A673 (cell line): ENCODE measurements around the gene PRKAR1A. TPM values are rescaled to one million over a fixed set of nuclear protein-coding genes. Genes with fewer than 3 reads are reported as not detected.

Experiments used
- BruUV-seq: library from RNA; stranded (reverse); fragments of 400-500 nt; replicated peaks from 2 replicates; lab custom pipeline; 2021; lab: Mats Ljungman, UMichigan
- CTCF ChIA-PET: fragments of 300-600 bp; sonication (Branson Sonifier 250); formaldehyde crosslinking; loops from one replicate; lab custom pipeline; 2022; ENCODE audit warnings: antibody characterized with exemption; lab: Charles Lee
- POLR2A ChIA-PET: fragments of 300-600 bp; sonication (Branson Sonifier 250); formaldehyde crosslinking; loops from one replicate; lab custom pipeline; 2022; ENCODE audit warnings: antibody characterized with exemption; ENCODE audit not compliant: low non-redundant PET; lab: Charles Lee
- DNase-seq: peaks from one replicate; pipeline ENCODE4 v3.0.0-alpha.2; 2015; ENCODE audit warnings: low spot score
- H3K27ac ChIP-seq: fragments of 200-600 bp; sonication (generic); 2 replicates; pipeline ENCODE4 v1.5.1; 2016; ENCODE audit warnings: mixed run types, low read depth, mild to moderate bottlenecking, mixed read lengths, antibody characterized with exemption, low read length; ENCODE audit not compliant: poor library complexity, severe bottlenecking
- H3K27me3 ChIP-seq: fragments of 200-600 bp; sonication (generic); replicated peaks from 2 replicates; pipeline ENCODE4 v1.6.1; 2017; ENCODE audit warnings: mixed run types, low read depth, mild to moderate bottlenecking, mixed read lengths, antibody characterized with exemption, low read length; ENCODE audit not compliant: insufficient read depth, poor library complexity
- H3K36me3 ChIP-seq: fragments of 200-600 bp; sonication (generic); 2 replicates; pipeline ENCODE4 v1.6.1; 2016; ENCODE audit warnings: mixed run types, mild to moderate bottlenecking, mixed read lengths, antibody characterized with exemption, low read length; ENCODE audit not compliant: insufficient read depth, poor library complexity, severe bottlenecking
- H3K4me1 ChIP-seq: fragments of 200-600 bp; sonication (generic); 2 replicates; pipeline ENCODE4 v1.6.1; 2017; ENCODE audit warnings: mixed run types, mild to moderate bottlenecking, mixed read lengths, antibody characterized with exemption, low read length; ENCODE audit not compliant: insufficient read depth, poor library complexity, severe bottlenecking
- H3K4me3 ChIP-seq: fragments of 200-600 bp; sonication (generic); 2 replicates; pipeline ENCODE4 v1.5.1; 2016; ENCODE audit warnings: low read depth, mixed run types, mild to moderate bottlenecking, mixed read lengths, low read length; ENCODE audit not compliant: poor library complexity, severe bottlenecking
- H3K9me3 ChIP-seq: fragments of 200-600 bp; sonication (generic); 2 replicates; pipeline ENCODE4 v1.6.1; 2016; ENCODE audit warnings: mixed run types, low read depth, mild to moderate bottlenecking, mixed read lengths, antibody characterized with exemption, low read length; ENCODE audit not compliant: poor library complexity, severe bottlenecking
- EZH2 ChIP-seq: fragments of 200-600 bp; sonication (generic); IDR thresholded peaks from 2 replicates; pipeline ENCODE4 v1.6.1; 2017; ENCODE audit warnings: borderline replicate concordance, low read depth, mild to moderate bottlenecking, mixed read lengths, antibody characterized with exemption, low read length; ENCODE audit not compliant: poor library complexity, severe bottlenecking
- intact Hi-C: fragments of 100-400 bp; cut with micrococcal nuclease; formaldehyde crosslinking; loops from one replicate; pipeline ENCODE4 v1.10.0; 2022; ENCODE audit not compliant: unreplicated experiment
- total RNA-seq: library from RNA; stranded (reverse); gene quantifications from 2 replicates; pipeline ENCODE4 v1.2.3, GENCODE V29; 2021
- TF ChIP-seq, protein P1 (sequence below): fragments of 300-800, 200-600 bp; sonication (generic); conservative IDR thresholded peaks from 2 replicates; pipeline ENCODE4 v1.5.1; 2017; ENCODE audit warnings: low read depth, mild to moderate bottlenecking, antibody characterized with exemption, low read length, moderate library complexity, mixed read lengths

PRKAR1A gene
- total RNA-seq, 1 experiment from 2014 or later = 168 TPM

- no peak for TF ChIP-seq EZH2
- TF ChIP-seq, protein P1, sequence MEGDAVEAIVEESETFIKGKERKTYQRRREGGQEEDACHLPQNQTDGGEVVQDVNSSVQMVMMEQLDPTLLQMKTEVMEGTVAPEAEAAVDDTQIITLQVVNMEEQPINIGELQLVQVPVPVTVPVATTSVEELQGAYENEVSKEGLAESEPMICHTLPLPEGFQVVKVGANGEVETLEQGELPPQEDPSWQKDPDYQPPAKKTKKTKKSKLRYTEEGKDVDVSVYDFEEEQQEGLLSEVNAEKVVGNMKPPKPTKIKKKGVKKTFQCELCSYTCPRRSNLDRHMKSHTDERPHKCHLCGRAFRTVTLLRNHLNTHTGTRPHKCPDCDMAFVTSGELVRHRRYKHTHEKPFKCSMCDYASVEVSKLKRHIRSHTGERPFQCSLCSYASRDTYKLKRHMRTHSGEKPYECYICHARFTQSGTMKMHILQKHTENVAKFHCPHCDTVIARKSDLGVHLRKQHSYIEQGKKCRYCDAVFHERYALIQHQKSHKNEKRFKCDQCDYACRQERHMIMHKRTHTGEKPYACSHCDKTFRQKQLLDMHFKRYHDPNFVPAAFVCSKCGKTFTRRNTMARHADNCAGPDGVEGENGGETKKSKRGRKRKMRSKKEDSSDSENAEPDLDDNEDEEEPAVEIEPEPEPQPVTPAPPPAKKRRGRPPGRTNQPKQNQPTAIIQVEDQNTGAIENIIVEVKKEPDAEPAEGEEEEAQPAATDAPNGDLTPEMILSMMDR = no peak
- no peak for DNase-seq
- intact Hi-C loops = no loop called here
- Histone ChIP-seq H3K4me1 (no peaks in the 10 kb centered on the region), H3K36me3 (no peaks in the 10 kb centered on the region), H3K9me3 (no peaks in the 10 kb centered on the region), H3K27me3 (peaks cover 23% of the 10 kb centered on the region), H3K27ac (no peak overlapping the region), H3K4me3 (no peak overlapping the region)
- BruUV-seq = no TSS peak
- POLR2A ChIA-PET = no interaction called here
- CTCF ChIA-PET = no interaction called here
Observed at GRCh38 chr17:68482576-68483041, 29.6 kb upstream of the PRKAR1A start.

DNA sequence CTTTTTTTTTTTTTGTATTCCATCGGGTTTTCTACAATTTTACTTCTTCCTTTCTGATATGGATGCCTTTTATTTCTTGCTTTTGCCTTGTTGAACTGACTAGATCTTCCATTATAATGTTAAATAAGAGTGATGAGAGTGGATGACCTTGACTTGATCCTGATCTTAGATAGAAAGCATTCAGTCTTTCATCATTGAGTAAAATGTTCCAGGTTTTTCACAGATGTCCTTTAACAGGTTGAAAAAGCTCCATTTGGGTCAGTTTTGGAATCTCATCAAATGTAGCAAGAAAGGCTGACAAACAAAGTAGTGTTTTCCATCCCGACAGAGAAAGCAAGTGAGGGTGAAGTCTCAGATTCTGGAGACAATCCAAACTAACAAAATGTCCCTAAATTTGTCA, 27.8 kb upstream of the PRKAR1A start:
- intact Hi-C loops = no loop called here
- CTCF ChIA-PET = no interaction called here
- Histone ChIP-seq H3K36me3 (no peaks in the 10 kb centered on the region), H3K27me3 (peaks cover 23% of the 10 kb centered on the region), H3K9me3 (no peaks in the 10 kb centered on the region), H3K4me1 (no peaks in the 10 kb centered on the region), H3K4me3 (no peak overlapping the region), H3K27ac (no peak overlapping the region)
- TF ChIP-seq, protein P1 = no peak
- TF ChIP-seq EZH2 = no peak
- DNase-seq = no peak
- BruUV-seq = no TSS peak
- POLR2A ChIA-PET = no interaction called here

DNA sequence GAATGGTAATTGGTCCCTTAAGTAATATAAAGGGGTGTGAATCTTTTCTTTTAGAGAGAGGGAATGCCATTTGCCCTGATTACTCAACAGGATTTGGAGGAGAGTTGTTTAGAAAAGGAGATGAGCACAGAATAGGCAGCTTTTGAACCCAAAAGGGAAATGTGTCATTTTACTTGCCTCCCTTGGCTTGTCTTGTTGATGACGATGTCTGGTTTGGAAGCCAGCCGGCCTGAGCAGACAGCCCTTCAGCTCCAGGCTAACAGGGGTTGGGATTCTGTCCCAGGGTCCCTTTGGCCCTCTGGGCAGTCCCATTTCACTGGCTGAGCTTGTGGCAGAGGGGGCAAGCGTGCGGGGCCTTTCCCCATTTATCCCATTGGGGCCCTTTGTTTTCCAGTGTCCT, 22.3 kb upstream of the PRKAR1A start:
- H3K27ac ChIP-seq = no peak overlapping the region
- POLR2A ChIA-PET = no interaction called here
- CTCF ChIA-PET = no interaction called here
- peaks cover 12% of the 10 kb centered on the region for H3K27me3 ChIP-seq
- H3K36me3 ChIP-seq = no peaks in the 10 kb centered on the region
- DNase-seq = no peak
- no TSS peak for BruUV-seq
- intact Hi-C loops = no loop called here
- TF ChIP-seq EZH2 = no peak
- TF ChIP-seq, protein P1 = no peak
- H3K9me3 ChIP-seq = no peaks in the 10 kb centered on the region
- no peak overlapping the region for H3K4me3 ChIP-seq
- H3K4me1 ChIP-seq = no peaks in the 10 kb centered on the region
